H1 (cell line): ENCODE results near the gene PHEX.

ENCODE experiments used
- BACH1 ChIP-seq: IDR thresholded peaks from 2 replicates; pipeline ENCODE4 v1.6.1; 2012; ENCODE audit warnings: low read length, improper control_type of control experiment
- CEBPB ChIP-seq: IDR thresholded peaks from 2 replicates; pipeline ENCODE4 v1.6.1; 2012; ENCODE audit warnings: low read depth, low read length
- CTCF ChIP-seq, 3 experiments: IDR thresholded peaks; 1 replicate in 2 of 3; 2 replicates in 1 of 3; pipeline versions ENCODE4 v1.5.1 to v1.6.1; 2011; ENCODE audit warnings: low read length in 3 of 3, mild to moderate bottlenecking in 3 of 3, inconsistent platforms in 2 of 3, low read depth in 1 of 3, moderate library complexity in 1 of 3; ENCODE audit not compliant: insufficient read depth in 1 of 3; ENCODE audit errors: control extremely low read depth in 1 of 3
- JUND ChIP-seq: IDR thresholded peaks from 2 replicates; pipeline ENCODE4 v1.6.1; 2011; ENCODE audit warnings: mild to moderate bottlenecking, improper control_type of control experiment, low read length
- MAX ChIP-seq: IDR thresholded peaks from 2 replicates; pipeline ENCODE4 v1.6.1; 2012; ENCODE audit warnings: inconsistent platforms
- POLR2A ChIP-seq, 2 experiments: IDR thresholded peaks; 1 replicate in 1 of 2; 2 replicates in 1 of 2; pipeline ENCODE4 v1.6.1; 2011; ENCODE audit warnings: low read depth in 2 of 2, low read length in 2 of 2, mild to moderate bottlenecking in 2 of 2; ENCODE audit errors: control extremely low read depth in 1 of 2
- SAP30 ChIP-seq: fragments of 300-600 bp; sonication (generic); IDR thresholded peaks from 2 replicates; pipeline ENCODE4 v1.7.1; 2012; ENCODE audit warnings: low read length, moderate library complexity, mild to moderate bottlenecking, inconsistent platforms; ENCODE audit not compliant: insufficient read depth, insufficient replicate concordance
- SP2 ChIP-seq: IDR thresholded peaks from 2 replicates; pipeline ENCODE4 v1.6.1; 2012; ENCODE audit warnings: mild to moderate bottlenecking, low read length, inconsistent platforms
- TAF1 ChIP-seq: IDR thresholded peaks from 2 replicates; pipeline ENCODE4 v1.6.1; 2011; ENCODE audit warnings: mild to moderate bottlenecking, low read depth, low read length
- TBP ChIP-seq: IDR thresholded peaks from 2 replicates; pipeline ENCODE4 v1.6.1; 2011; ENCODE audit warnings: low read depth, low read length, improper control_type of control experiment
- USF2 ChIP-seq: IDR thresholded peaks from 2 replicates; pipeline ENCODE4 v1.6.1; 2011; ENCODE audit warnings: low read length, improper control_type of control experiment
- ZNF274 ChIP-seq: IDR thresholded peaks from 2 replicates; pipeline ENCODE4 v1.7.0; 2012; ENCODE audit warnings: low read length, borderline replicate concordance; ENCODE audit errors: extremely low read depth

- TF ChIP-seq TBP (no peak), SP2 (no peak), TAF1 (no peak), CTCF (IDR thresholded peaks at IDR 0.05; ENCODE audit: control extremely low read depth in 1 of 3, insufficient read depth in 1 of 3, low read depth in 1 of 3, low read length in 3 of 3) (no peak), CEBPB (no peak), MAX (no peak), BACH1 (no peak), ZNF274 (no peak), POLR2A (IDR thresholded peaks at IDR 0.05; ENCODE audit: control extremely low read depth in 1 of 2, low read depth in 2 of 2, low read length in 2 of 2) (no peak), JUND (no peak), USF2 (no peak), SAP30 (no peak)
These were observed 96.8 kb downstream of the PHEX start for GRCh38 chrX:22128961-22129360.
